Astrocyte of the spinal cord (primary cell): ENCODE data around the gene BBS1.

Source experiments
- DNase-seq: peaks from one replicate; pipeline ENCODE4 v3.0.0; 2011; ENCODE audit warnings: low read depth, low spot score
- H3K4me3 ChIP-seq: 2 replicates; pipeline ENCODE4 v1.5.1; 2011; ENCODE audit warnings: low read depth, mild to moderate bottlenecking, low read length, moderate library complexity
- CTCF ChIP-seq: IDR thresholded peaks from 2 replicates; pipeline ENCODE4 v1.5.1; 2012; ENCODE audit warnings: low read depth, mild to moderate bottlenecking, low read length, inconsistent platforms
- in situ Hi-C: cut with HindIII; loops from 2 replicates; pipeline ENCODE4 v1.10.0; 2017; ENCODE audit warnings: low sequenced_read_pairs

The BBS1 gene

GRCh38 chr11:66471142-66471541, 39.3 kb upstream of the BBS1 start:
- TF ChIP-seq CTCF = no peak
- in situ Hi-C loops = no loop called here
- H3K4me3 ChIP-seq = no peak overlapping the region
- DNase-seq = no peak

- no peak for TF ChIP-seq CTCF
- in situ Hi-C loops = no loop called here
- H3K4me3 ChIP-seq = no peak overlapping the region
- DNase-seq = no peak
These were observed 38.4 kb upstream of the BBS1 start for GRCh38 chr11:66472054-66472453.

DNA sequence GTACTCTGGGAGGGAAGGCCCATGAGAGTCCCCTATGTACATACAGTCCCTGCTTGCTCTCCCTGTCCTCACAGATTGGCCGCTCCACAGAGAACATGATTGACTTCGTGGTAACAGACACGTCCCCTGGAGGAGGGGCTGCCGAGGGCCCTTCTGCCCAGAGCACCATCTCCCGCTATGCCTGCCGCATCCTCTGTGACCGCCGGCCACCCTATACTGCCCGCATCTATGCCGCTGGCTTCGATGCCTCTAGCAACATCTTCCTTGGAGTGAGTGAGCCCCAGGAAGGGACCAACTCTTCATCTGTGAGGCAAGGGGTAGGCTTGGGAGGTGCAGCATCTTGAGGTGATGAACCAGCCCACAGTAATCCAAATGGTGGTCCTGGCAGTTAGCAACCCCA, 37.3 kb upstream of the BBS1 start:
- no peak for TF ChIP-seq CTCF
- no peak overlapping the region for H3K4me3 ChIP-seq
- no peak for DNase-seq
- in situ Hi-C loops = no loop called here

- in situ Hi-C loops = no loop called here
- no peak for DNase-seq
- H3K4me3 ChIP-seq = no peak overlapping the region
- no peak for TF ChIP-seq CTCF
These were observed 36.6 kb upstream of the BBS1 start for GRCh38 chr11:66473608-66474515.

DNA sequence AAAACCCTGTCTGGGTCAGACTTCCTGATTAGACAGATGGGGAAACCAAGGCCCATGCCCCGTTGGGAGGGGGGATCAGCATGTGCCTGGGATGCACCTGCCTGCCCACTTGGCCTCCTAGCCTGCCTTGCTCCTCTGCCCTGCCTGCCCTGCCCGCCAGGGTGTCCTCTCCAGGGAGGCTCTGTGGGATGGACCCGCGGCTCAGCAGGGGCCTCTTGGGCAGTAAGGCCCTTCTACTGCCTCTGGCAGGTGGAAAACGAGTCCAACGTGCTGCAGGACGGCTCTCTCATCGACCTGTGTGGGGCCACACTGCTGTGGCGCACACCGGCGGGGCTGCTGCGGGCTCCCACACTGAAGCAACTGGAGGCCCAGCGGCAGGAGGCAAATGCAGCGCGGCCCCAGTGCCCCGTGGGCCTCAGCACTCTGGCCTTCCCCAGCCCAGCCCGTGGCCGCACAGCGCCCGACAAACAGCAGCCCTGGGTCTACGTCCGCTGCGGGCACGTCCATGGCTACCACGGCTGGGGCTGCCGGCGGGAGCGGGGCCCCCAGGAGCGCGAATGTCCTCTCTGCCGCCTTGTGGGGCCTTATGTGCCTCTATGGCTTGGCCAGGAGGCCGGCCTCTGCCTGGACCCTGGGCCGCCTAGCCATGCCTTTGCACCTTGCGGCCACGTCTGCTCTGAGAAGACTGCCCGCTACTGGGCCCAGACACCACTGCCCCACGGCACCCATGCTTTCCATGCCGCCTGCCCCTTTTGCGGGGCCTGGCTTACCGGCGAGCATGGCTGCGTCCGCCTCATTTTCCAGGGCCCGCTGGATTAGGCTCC, 34.9 kb upstream of the BBS1 start:
- TF ChIP-seq CTCF = no peak
- no peak overlapping the region for H3K4me3 ChIP-seq
- in situ Hi-C loops = no loop called here
- DNase-seq = no peak

DNA sequence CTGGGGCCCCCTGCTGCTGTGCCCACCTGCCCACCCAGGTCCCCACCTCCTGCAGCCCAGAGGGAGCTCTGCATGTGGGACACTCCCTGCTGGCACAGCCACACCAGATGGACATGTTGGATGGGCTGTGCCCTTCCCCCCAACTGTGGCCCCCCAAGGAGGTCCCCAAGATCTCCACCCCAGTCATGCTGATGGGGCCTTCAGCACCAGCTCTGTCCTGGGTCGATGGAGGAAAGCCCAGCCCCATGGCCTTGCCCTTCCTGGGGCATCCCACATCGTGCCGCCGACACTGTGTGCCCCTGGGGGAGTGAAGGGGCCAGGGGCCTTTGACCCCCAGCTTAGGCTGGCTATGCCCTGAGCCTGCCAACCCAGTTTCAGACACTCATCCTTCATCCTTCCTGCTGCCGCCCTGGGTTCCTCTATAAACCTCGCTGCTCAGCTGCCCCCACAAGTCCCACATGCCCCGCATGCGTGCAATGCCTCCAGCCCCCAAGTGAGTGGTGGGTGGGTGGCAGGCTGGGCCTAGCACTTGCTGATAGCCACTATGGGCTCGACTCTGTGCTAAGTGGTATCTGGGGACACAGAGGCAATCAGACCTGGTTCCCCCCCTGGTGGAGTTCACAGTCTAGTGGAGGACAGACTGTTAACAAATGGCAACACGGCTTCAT, 34.1 kb upstream of the BBS1 start:
- in situ Hi-C loops = no loop called here
- no peak for TF ChIP-seq CTCF
- no peak for DNase-seq
- H3K4me3 ChIP-seq = no peak overlapping the region
